ENCODE measurements around the gene KLF1. TPM values are rescaled to one million over a fixed set of nuclear protein-coding genes. Genes with fewer than 3 reads are reported as not detected.

Gene KLF1
- total and polyA plus RNA-seq, 10 of the 15 experiments (the other 5 are each of a cell fraction or from before 2014, with no cell fraction given), result 0.04 to 0.38 (median 0.08) TPM; not detected in 3

- TF ChIP-seq IKZF1 (conservative IDR thresholded peaks at IDR 0.05) (peak; percentile 37), TAF1 (IDR thresholded peaks at IDR 0.05; ENCODE audit: borderline replicate concordance, low read depth, low read length) (0 out of 2 replicates have a peak, but pooled peaks have one; percentile 35), RCOR1 (conservative IDR thresholded peaks at IDR 0.05; ENCODE audit: low read depth, low read length) (no peak), RELA (IDR thresholded peaks at IDR 0.05; ENCODE audit: borderline replicate concordance, partially characterized antibody) (no peak), POLR2AphosphoS2 (IDR thresholded peaks at IDR 0.05; ENCODE audit: low read depth, low read length) (no peak), NR2C1 (IDR thresholded peaks at IDR 0.05) (no peak), MYB (IDR thresholded peaks at IDR 0.05; ENCODE audit: borderline replicate concordance, low read depth, low read length) (no peak), SUPT20H (IDR thresholded peaks at IDR 0.05; ENCODE audit: borderline replicate concordance, control insufficient read depth, low read depth, low read length) (no peak), NR2C2 (IDR thresholded peaks at IDR 0.05; ENCODE audit: borderline replicate concordance, control insufficient read depth, insufficient read length, low read depth) (no peak), TARDBP (IDR thresholded peaks at IDR 0.05; ENCODE audit: borderline replicate concordance) (no peak), BMI1 (IDR thresholded peaks at IDR 0.05; ENCODE audit: borderline replicate concordance) (no peak)
- TF ChIP-seq, protein P1, sequence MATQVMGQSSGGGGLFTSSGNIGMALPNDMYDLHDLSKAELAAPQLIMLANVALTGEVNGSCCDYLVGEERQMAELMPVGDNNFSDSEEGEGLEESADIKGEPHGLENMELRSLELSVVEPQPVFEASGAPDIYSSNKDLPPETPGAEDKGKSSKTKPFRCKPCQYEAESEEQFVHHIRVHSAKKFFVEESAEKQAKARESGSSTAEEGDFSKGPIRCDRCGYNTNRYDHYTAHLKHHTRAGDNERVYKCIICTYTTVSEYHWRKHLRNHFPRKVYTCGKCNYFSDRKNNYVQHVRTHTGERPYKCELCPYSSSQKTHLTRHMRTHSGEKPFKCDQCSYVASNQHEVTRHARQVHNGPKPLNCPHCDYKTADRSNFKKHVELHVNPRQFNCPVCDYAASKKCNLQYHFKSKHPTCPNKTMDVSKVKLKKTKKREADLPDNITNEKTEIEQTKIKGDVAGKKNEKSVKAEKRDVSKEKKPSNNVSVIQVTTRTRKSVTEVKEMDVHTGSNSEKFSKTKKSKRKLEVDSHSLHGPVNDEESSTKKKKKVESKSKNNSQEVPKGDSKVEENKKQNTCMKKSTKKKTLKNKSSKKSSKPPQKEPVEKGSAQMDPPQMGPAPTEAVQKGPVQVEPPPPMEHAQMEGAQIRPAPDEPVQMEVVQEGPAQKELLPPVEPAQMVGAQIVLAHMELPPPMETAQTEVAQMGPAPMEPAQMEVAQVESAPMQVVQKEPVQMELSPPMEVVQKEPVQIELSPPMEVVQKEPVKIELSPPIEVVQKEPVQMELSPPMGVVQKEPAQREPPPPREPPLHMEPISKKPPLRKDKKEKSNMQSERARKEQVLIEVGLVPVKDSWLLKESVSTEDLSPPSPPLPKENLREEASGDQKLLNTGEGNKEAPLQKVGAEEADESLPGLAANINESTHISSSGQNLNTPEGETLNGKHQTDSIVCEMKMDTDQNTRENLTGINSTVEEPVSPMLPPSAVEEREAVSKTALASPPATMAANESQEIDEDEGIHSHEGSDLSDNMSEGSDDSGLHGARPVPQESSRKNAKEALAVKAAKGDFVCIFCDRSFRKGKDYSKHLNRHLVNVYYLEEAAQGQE (IDR thresholded peaks at IDR 0.05; ENCODE audit: low read depth, low read length), result no peak
- TF ChIP-seq, protein P2, sequence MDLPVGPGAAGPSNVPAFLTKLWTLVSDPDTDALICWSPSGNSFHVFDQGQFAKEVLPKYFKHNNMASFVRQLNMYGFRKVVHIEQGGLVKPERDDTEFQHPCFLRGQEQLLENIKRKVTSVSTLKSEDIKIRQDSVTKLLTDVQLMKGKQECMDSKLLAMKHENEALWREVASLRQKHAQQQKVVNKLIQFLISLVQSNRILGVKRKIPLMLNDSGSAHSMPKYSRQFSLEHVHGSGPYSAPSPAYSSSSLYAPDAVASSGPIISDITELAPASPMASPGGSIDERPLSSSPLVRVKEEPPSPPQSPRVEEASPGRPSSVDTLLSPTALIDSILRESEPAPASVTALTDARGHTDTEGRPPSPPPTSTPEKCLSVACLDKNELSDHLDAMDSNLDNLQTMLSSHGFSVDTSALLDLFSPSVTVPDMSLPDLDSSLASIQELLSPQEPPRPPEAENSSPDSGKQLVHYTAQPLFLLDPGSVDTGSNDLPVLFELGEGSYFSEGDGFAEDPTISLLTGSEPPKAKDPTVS (IDR thresholded peaks at IDR 0.05; ENCODE audit: low read depth, low read length), result no peak
- TF ChIP-seq, protein P3, sequence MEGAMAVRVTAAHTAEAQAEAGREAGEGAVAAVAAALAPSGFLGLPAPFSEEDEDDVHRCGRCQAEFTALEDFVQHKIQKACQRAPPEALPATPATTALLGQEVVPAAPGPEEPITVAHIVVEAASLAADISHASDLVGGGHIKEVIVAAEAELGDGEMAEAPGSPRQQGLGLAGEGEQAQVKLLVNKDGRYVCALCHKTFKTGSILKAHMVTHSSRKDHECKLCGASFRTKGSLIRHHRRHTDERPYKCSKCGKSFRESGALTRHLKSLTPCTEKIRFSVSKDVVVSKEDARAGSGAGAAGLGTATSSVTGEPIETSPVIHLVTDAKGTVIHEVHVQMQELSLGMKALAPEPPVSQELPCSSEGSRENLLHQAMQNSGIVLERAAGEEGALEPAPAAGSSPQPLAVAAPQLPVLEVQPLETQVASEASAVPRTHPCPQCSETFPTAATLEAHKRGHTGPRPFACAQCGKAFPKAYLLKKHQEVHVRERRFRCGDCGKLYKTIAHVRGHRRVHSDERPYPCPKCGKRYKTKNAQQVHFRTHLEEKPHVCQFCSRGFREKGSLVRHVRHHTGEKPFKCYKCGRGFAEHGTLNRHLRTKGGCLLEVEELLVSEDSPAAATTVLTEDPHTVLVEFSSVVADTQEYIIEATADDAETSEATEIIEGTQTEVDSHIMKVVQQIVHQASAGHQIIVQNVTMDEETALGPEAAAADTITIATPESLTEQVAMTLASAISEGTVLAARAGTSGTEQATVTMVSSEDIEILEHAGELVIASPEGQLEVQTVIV (IDR thresholded peaks at IDR 0.05; ENCODE audit: borderline replicate concordance, partially characterized antibody), result no peak
Measured at GRCh38 chr19:12867120-12868099, 19.6 kb downstream of the KLF1 start (continued).
